ENCODE results near the gene SCAMP3. TPM values are rescaled to one million over a fixed set of nuclear protein-coding genes. Genes with fewer than 3 reads are reported as not detected.

SCAMP3 gene
- total and polyA plus RNA-seq, 2 donors (not counting 3 experiments of a cell fraction or from before 2014, with no cell fraction given) = 80.1 to 306 TPM

GRCh38 chr1:155308493-155309422 lies 46.6 kb upstream of the SCAMP3 start, which contains the start of gene FDPS:
Gene FDPS, plus strand, starts transcription at chr1:155308866. Its CDS starts 924 bp downstream, at chr1:155309790.
- CTCF ChIA-PET = interaction anchor here (0.8 to 1.9 kb wide), 10 partner anchors 12 to 340 kb away, joined by 3 to 27 read pairs (median 5); partner anchors contain the start of genes CLK2 and RUSC1
- intact Hi-C loops (cut with micrococcal nuclease) (loop anchor here (1.0 to 5.0 kb wide), 6 partner anchors 15 to 116 kb away; partner anchors contain the start of genes CLK2, HCN3 and MTX1), dilution Hi-C loops (cut with MboI; ENCODE audit: extremely low pct_ligation_motif_present, low sequenced_read_pairs) (no loop called here)
- Histone ChIP-seq H3K36me3 (ENCODE audit: control insufficient read depth in 2 of 2, extremely low read depth in 1 of 2, insufficient read depth in 2 of 2, low read length in 2 of 2) (peaks cover 8 to 9% of the 10 kb centered on the region in 2 experiments), H3K4me3 (replicated peaks in 1 of 3; ENCODE audit: insufficient read depth in 1 of 3, low read depth in 1 of 3, low read length in 3 of 3) (peak within 1 kb of the TSS; percentile 47 to 86 (median 84)), H3K9me3 (replicated peaks; ENCODE audit: control insufficient read depth, insufficient read depth, low read length) (no peaks in the 10 kb centered on the region), H3K27me3 (ENCODE audit: control insufficient read depth in 2 of 2, insufficient read depth in 2 of 2, low read length in 2 of 2) (no peaks in the 10 kb centered on the region), H3K4me2 (ENCODE audit: insufficient read depth, low read length) (peak within 1 kb of the TSS; percentile 75), H4K20me1 (replicated peaks; ENCODE audit: control insufficient read depth, extremely low read depth, insufficient read depth, low read length) (no peaks in the 10 kb centered on the region), H3K79me2 (ENCODE audit: control insufficient read depth, insufficient read depth, low read length) (peaks cover 45% of the 10 kb centered on the region), H2AFZ (ENCODE audit: low read depth, low read length) (no peak within 1 kb of the TSS), H3K27ac (ENCODE audit: insufficient read depth, low read depth, low read length) (peak within 1 kb of the TSS; percentile 88), H3K9me1 (replicated peaks; ENCODE audit: control insufficient read depth, extremely low read depth, insufficient read depth, low read length) (no peaks in the 10 kb centered on the region), H3K4me1 (ENCODE audit: control insufficient read depth, extremely low read depth, insufficient read depth, low read length) (peaks cover 24% of the 10 kb centered on the region), H3K9ac (replicated peaks; ENCODE audit: extremely low read depth, insufficient read depth, low read length) (peak within 1 kb of the TSS; percentile 94)
- FAIRE-seq = peak; percentile 100
- POLR2A ChIA-PET = interaction anchor here (0.6 to 1.1 kb wide), 4 partner anchors 12 to 37 kb away, joined by 3 to 4 read pairs (median 4); partner anchors contain the start of gene RUSC1
- DNase-seq (ENCODE audit: low read depth, low spot score) = peak; percentile 99
- TF ChIP-seq FOS (IDR thresholded peaks at IDR 0.05; ENCODE audit: borderline replicate concordance, insufficient read depth, low read length) (no peak), GATA2 (IDR thresholded peaks at IDR 0.05; ENCODE audit: insufficient read depth, insufficient read length, low read depth, low read length) (peak; percentile 20), POLR2A (IDR thresholded peaks at IDR 0.05; ENCODE audit: low read depth, low read length) (peak; percentile 87), MAX (IDR thresholded peaks at IDR 0.05; ENCODE audit: insufficient read depth, insufficient read length) (peak; percentile 74), POLR2AphosphoS5 (IDR thresholded peaks at IDR 0.05; ENCODE audit: insufficient read depth, low read depth, low read length) (peak; percentile 82), JUN (IDR thresholded peaks at IDR 0.05; ENCODE audit: borderline replicate concordance, insufficient read depth, insufficient read length, low read depth) (no peak), EZH2 (IDR thresholded peaks at IDR 0.05; ENCODE audit: borderline replicate concordance, low read depth, low read length, severe bottlenecking) (no peak)
- BruUV-seq (replicated peaks) = TSS peak; percentile 88

Data from endothelial cell of umbilical vein (primary cell).